K562 (cell line): ENCODE data around the gene RPL3. TPM values are rescaled to one million over a fixed set of nuclear protein-coding genes. Genes with fewer than 3 reads are reported as not detected.

Experiments used
- ADNP ChIP-seq: fragments of 200-800 bp; sonication (Bioruptor generic); IDR thresholded peaks from 2 replicates; pipeline ENCODE4 v1.6.1; 2016; ENCODE audit warnings: missing genetic modification characterization, missing compliant biosample characterization
- EWSR1 ChIP-seq: fragments of 450-650 bp; IDR thresholded peaks from 2 replicates; pipeline ENCODE4 v1.6.1; 2018; ENCODE audit warnings: borderline replicate concordance, mild to moderate bottlenecking, low read depth, moderate library complexity; ENCODE audit not compliant: partially characterized antibody
- GATA2 ChIP-seq: sonication (generic); formaldehyde crosslinking; IDR thresholded peaks from 2 replicates; pipeline ENCODE4 v1.4.0; 2020; ENCODE audit warnings: mild to moderate bottlenecking, missing genetic modification reagents
- RREB1 ChIP-seq: fragments of 250-450 bp; sonication (Bioruptor Pico); IDR thresholded peaks from 2 replicates; pipeline ENCODE4 v1.4.0; 2020
- SRSF3 ChIP-seq: fragments of 200-400 bp; formaldehyde crosslinking; IDR thresholded peaks from 2 replicates; pipeline ENCODE4 v1.6.1; 2016; ENCODE audit warnings: mild to moderate bottlenecking, low read length, moderate library complexity; ENCODE audit not compliant: insufficient read depth
- ZBTB7A ChIP-seq: IDR thresholded peaks from 2 replicates; pipeline ENCODE4 v1.6.1; 2011; ENCODE audit warnings: low read depth, mild to moderate bottlenecking, low read length, moderate library complexity, borderline replicate concordance; ENCODE audit not compliant: control insufficient read depth
- ZEB2 ChIP-seq: fragments of 450-650 bp; IDR thresholded peaks from 2 replicates; pipeline ENCODE4 v1.6.1; 2016
- ZNF316 ChIP-seq: fragments of 450-650 bp; IDR thresholded peaks from 2 replicates; pipeline ENCODE4 v1.6.1; 2016
- polyA plus RNA-seq, 8 experiments: library from polyadenylated mRNA; depleted of rRNA in 4 of 8; stranded (reverse) in 5 of 8; unstranded in 3 of 8; fragments of >200 nt; fragmentation: Nextera tagmentation in 2 of 8; fragmentation: Illumina TruSeq in 1 of 8; extraction: Ambion mirVana in 2 of 8; extraction: Trizol in 1 of 8; gene quantifications; 2 replicates each; pipeline versions ENCODE4 v1.2.1 to v1.2.3, GENCODE V29; 2011 to 2014; ENCODE audit warnings: inconsistent platforms in 1 of 8, missing spikeins in 1 of 8
- total RNA-seq, 7 experiments: library from RNA; depleted of rRNA in 6 of 7; stranded (reverse); fragments of >200 nt in 6 of 7; fragmentation: Illumina TruSeq in 2 of 7; extraction: Trizol in 2 of 7; gene quantifications; 2 replicates each; pipeline versions ENCODE4 v1.2.1 to v1.2.3, GENCODE V29; 2011 to 2021; ENCODE audit warnings: low replicate concordance in 1 of 7
- TF ChIP-seq, protein P1 (sequence below), 2 experiments: fragments of 450-650 bp in 1 of 2; sonication (generic) in 1 of 2; formaldehyde crosslinking in 1 of 2; IDR thresholded peaks in 1 of 2; conservative IDR thresholded peaks in 1 of 2; 2 replicates each; pipeline versions ENCODE4 v1.6.1 to v1.8.1; 2016 to 2023; ENCODE audit warnings: mild to moderate bottlenecking in 2 of 2, moderate library complexity in 2 of 2, inconsistent platforms in 1 of 2, missing genetic modification reagents in 1 of 2

RPL3 gene
- total and polyA plus RNA-seq, 9 of the 15 experiments (the other 6 are each of a cell fraction or from before 2014, with no cell fraction given), result 1,624 to 4,066 (median 2,565) TPM

- no peak for TF ChIP-seq RREB1
- TF ChIP-seq, protein P1, sequence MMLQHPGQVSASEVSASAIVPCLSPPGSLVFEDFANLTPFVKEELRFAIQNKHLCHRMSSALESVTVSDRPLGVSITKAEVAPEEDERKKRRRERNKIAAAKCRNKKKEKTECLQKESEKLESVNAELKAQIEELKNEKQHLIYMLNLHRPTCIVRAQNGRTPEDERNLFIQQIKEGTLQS (IDR thresholded peaks at IDR 0.05), result 0 out of 2 replicates have a peak, but pooled peaks have one; percentile 14
- TF ChIP-seq, protein P1 (CRISPR knock-in tag; conservative IDR thresholded peaks at IDR 0.05), result no peak
- no peak for TF ChIP-seq SRSF3
- TF ChIP-seq ZEB2, result peak; percentile 42; the same call in 1 of the 2 replicates
- no peak for TF ChIP-seq EWSR1
- TF ChIP-seq ADNP (tag), result peak; percentile 75; the same call in 1 of the 2 replicates
- peak; percentile 26; the same call in 1 of the 2 replicates for TF ChIP-seq ZBTB7A
- TF ChIP-seq GATA2 (CRISPR knock-in tag), result peak; percentile 66; the same call in 1 of the 2 replicates
- peak; percentile 86 for TF ChIP-seq ZNF316
These were observed 45.2 kb downstream of the RPL3 start (continued) for GRCh38 chr22:39273950-39274887.
